Neuronal stem cell (in vitro differentiated cells): Measurements from ENCODE around the gene COX14.
"Not testable (repeated sequence)": the region's sequence is repeated elsewhere in the genome, so short reads cannot be mapped to it uniquely, and the experiment has no call there.

Experiments used
- DNase-seq: peaks from one replicate; pipeline ENCODE4 v3.0.0-alpha.2; 2013; ENCODE audit warnings: low spot score
- H2AFZ ChIP-seq: one replicate; pipeline ENCODE4 v1.6.1; 2013; ENCODE audit warnings: mild to moderate bottlenecking, low read length, inconsistent platforms
- H2AK5ac ChIP-seq: 2 replicates; pipeline ENCODE4 v1.6.1; 2013; ENCODE audit warnings: low read depth, mild to moderate bottlenecking, inconsistent platforms, low read length, moderate library complexity, mixed read lengths
- H2BK120ac ChIP-seq: 2 replicates; pipeline ENCODE4 v1.6.1; 2013; ENCODE audit warnings: low read depth, mild to moderate bottlenecking, inconsistent platforms, low read length, moderate library complexity, mixed read lengths
- H2BK12ac ChIP-seq: one replicate; pipeline ENCODE4 v1.6.1; 2013; ENCODE audit warnings: low read length, inconsistent platforms
- H2BK15ac ChIP-seq: 2 replicates; pipeline ENCODE4 v1.6.1; 2013; ENCODE audit warnings: mild to moderate bottlenecking, low read length, inconsistent platforms, mixed read lengths
- H2BK5ac ChIP-seq: one replicate; pipeline ENCODE4 v1.6.1; 2013; ENCODE audit warnings: inconsistent platforms, mild to moderate bottlenecking, low read length, moderate library complexity
- H3K14ac ChIP-seq: one replicate; pipeline ENCODE4 v1.6.1; 2013; ENCODE audit warnings: low read length, inconsistent platforms
- H3K18ac ChIP-seq: 2 replicates; pipeline ENCODE4 v1.6.1; 2013; ENCODE audit warnings: low read length, inconsistent platforms
- H3K23ac ChIP-seq: 2 replicates; pipeline ENCODE4 v1.6.1; 2013; ENCODE audit warnings: low read depth, mild to moderate bottlenecking, mixed read lengths, low read length, inconsistent platforms; ENCODE audit not compliant: poor library complexity
- H3K27ac ChIP-seq: replicated peaks from 3 replicates; pipeline ENCODE4 v1.5.1; 2013; ENCODE audit warnings: low read length, inconsistent platforms
- H3K27me3 ChIP-seq, 3 experiments: 2 replicates each; pipeline ENCODE4 v1.6.1; 2013; ENCODE audit warnings: low read length in 3 of 3, mild to moderate bottlenecking in 2 of 3, inconsistent platforms in 1 of 3, low read depth in 1 of 3, mixed read lengths in 1 of 3, moderate library complexity in 1 of 3; ENCODE audit not compliant: control insufficient read depth in 3 of 3, insufficient read depth in 3 of 3
- H3K36me3 ChIP-seq, 2 donors: replicated peaks in 1 of 2; 2 replicates each; pipeline ENCODE4 v1.6.1; 2013; ENCODE audit warnings: low read length in 2 of 2; ENCODE audit not compliant: control insufficient read depth in 2 of 2, insufficient read depth in 2 of 2
- H3K4ac ChIP-seq: 2 replicates; pipeline ENCODE4 v1.6.1; 2013; ENCODE audit warnings: inconsistent platforms, mild to moderate bottlenecking, low read length, moderate library complexity
- H3K4me1 ChIP-seq, 2 donors: 1 replicate in 1 of 2; 2 replicates in 1 of 2; pipeline ENCODE4 v1.6.1; 2013; ENCODE audit warnings: low read length in 2 of 2, low read depth in 1 of 2; ENCODE audit not compliant: control insufficient read depth in 2 of 2, insufficient read depth in 1 of 2
- H3K4me2 ChIP-seq: one replicate; pipeline ENCODE4 v1.6.1; 2013; ENCODE audit warnings: mild to moderate bottlenecking, low read length, inconsistent platforms; ENCODE audit not compliant: insufficient read depth, poor library complexity, severe bottlenecking
- H3K4me3 ChIP-seq, 2 donors: 2 replicates each; pipeline ENCODE4 v1.5.1; 2013; ENCODE audit warnings: low read length in 2 of 2, mild to moderate bottlenecking in 2 of 2, inconsistent platforms in 1 of 2, moderate library complexity in 1 of 2
- H3K79me1 ChIP-seq: one replicate; pipeline ENCODE4 v1.6.1; 2013; ENCODE audit warnings: low read depth, mild to moderate bottlenecking, inconsistent platforms, low read length, moderate library complexity
- H3K9ac ChIP-seq: one replicate; pipeline ENCODE4 v1.6.1; 2013; ENCODE audit warnings: mild to moderate bottlenecking, low read depth, low read length, inconsistent platforms; ENCODE audit not compliant: poor library complexity
- H3K9me3 ChIP-seq, 2 donors: replicated peaks in 1 of 2; 2 replicates each; pipeline versions ENCODE3 to v1.6.1; 2013; ENCODE audit warnings: low read length in 2 of 2, mild to moderate bottlenecking in 2 of 2, inconsistent platforms in 1 of 2, low read depth in 1 of 2, mixed read lengths in 1 of 2, moderate library complexity in 1 of 2; ENCODE audit not compliant: control insufficient read depth in 2 of 2, insufficient read depth in 1 of 2
- H4K8ac ChIP-seq: one replicate; pipeline ENCODE4 v1.6.1; 2013; ENCODE audit warnings: low read depth, mild to moderate bottlenecking, inconsistent platforms, low read length, moderate library complexity
- H4K91ac ChIP-seq: one replicate; pipeline ENCODE4 v1.6.1; 2013; ENCODE audit warnings: low read length, low read depth, mild to moderate bottlenecking, inconsistent platforms; ENCODE audit not compliant: poor library complexity
- WGBS, 2 donors: extraction: QIAGEN DNeasy Blood & Tissue Kit; methylation state at CpG; one replicate each; pipeline ENCODE4 v1.1.7; 2013; ENCODE audit warnings: missing lambda C conversion rate in 2 of 2, mixed read lengths in 1 of 2; ENCODE audit not compliant: insufficient read length in 2 of 2, insufficient replicate concordance in 1 of 2; ENCODE audit errors: extremely low coverage in 2 of 2; 5-methylcytosine and 5-hydroxymethylcytosine counted together

The COX14 gene

GRCh38 chr12:50151047-50151687 lies 39.1 kb downstream of the COX14 start:
- Histone ChIP-seq H2BK5ac (no peak overlapping the region), H3K4me3 (no peak overlapping the region), H3K4me2 (no peak overlapping the region)

GRCh38 chr12:50154947-50155346 lies 42.9 kb downstream of the COX14 start:
- H3K27me3 ChIP-seq, H2BK12ac ChIP-seq, H3K4me3 ChIP-seq, H2BK5ac ChIP-seq, H3K18ac ChIP-seq, H2AK5ac ChIP-seq, H2BK120ac ChIP-seq, H3K4me2 ChIP-seq, H2AFZ ChIP-seq, H3K79me1 ChIP-seq, H3K9ac ChIP-seq, H3K23ac ChIP-seq, H3K4me1 ChIP-seq, H3K4ac ChIP-seq, H4K8ac ChIP-seq, H4K91ac ChIP-seq, H3K27ac ChIP-seq, H2BK15ac ChIP-seq, H3K9me3 ChIP-seq, DNase-seq, H3K14ac ChIP-seq: not testable (repeated sequence)
- WGBS, 2 donors, result no CpG with 5 or more reads among the region's 5 CpGs
- H3K36me3 ChIP-seq, result peaks cover 3 to 37% of the 10 kb centered on the region in 2 donors

More at GRCh38 chr12:50151047-50151687, 39.1 kb downstream of the COX14 start:
- no peak overlapping the region for H3K9ac ChIP-seq
- peaks cover 4% of the 10 kb centered on the region for H3K79me1 ChIP-seq
- H3K4me1 ChIP-seq, result no peaks in the 10 kb centered on the region
- H3K27ac ChIP-seq, result no peak overlapping the region
- no peak overlapping the region for H3K18ac ChIP-seq
- H2BK15ac ChIP-seq, result no peak overlapping the region
- H3K23ac ChIP-seq, result no peak overlapping the region
- no peak for DNase-seq
- H3K9me3 ChIP-seq, result no peaks in the 10 kb centered on the region
- no peak overlapping the region for H2BK12ac ChIP-seq
- no peak overlapping the region for H2AFZ ChIP-seq
- H3K4ac ChIP-seq, result no peak overlapping the region
- no peak overlapping the region for H4K8ac ChIP-seq
- peaks cover 0 to 34% of the 10 kb centered on the region in 2 donors for H3K36me3 ChIP-seq
- WGBS, 2 donors, result no CpG with 5 or more reads among the region's 1 CpG
- H2AK5ac ChIP-seq, result no peak overlapping the region
- H3K27me3 ChIP-seq, result no peaks in the 10 kb centered on the region
- no peak overlapping the region for H3K14ac ChIP-seq
- no peak overlapping the region for H2BK120ac ChIP-seq
- no peak overlapping the region for H4K91ac ChIP-seq

- H3K23ac ChIP-seq, result no peak overlapping the region
- H2AFZ ChIP-seq, result no peak overlapping the region
- no peak overlapping the region for H3K27ac ChIP-seq
- H3K18ac ChIP-seq, result no peak overlapping the region
- H3K27me3 ChIP-seq, result no peaks in the 10 kb centered on the region
- H3K4me1 ChIP-seq, result no peaks in the 10 kb centered on the region
- no peak overlapping the region for H4K91ac ChIP-seq
- no peak for DNase-seq
- H3K9ac ChIP-seq, result no peak overlapping the region
- H3K79me1 ChIP-seq, result peaks cover 2% of the 10 kb centered on the region
- peak overlapping the region in 1 of 2 donors; percentile 21 for H3K4me3 ChIP-seq
- no peak overlapping the region for H2BK12ac ChIP-seq
- no peak overlapping the region for H2BK15ac ChIP-seq
- H3K36me3 ChIP-seq, result peaks cover 3 to 41% of the 10 kb centered on the region in 2 donors
- H3K4me2 ChIP-seq, result no peak overlapping the region
- no peak overlapping the region for H4K8ac ChIP-seq
- H3K14ac ChIP-seq, result no peak overlapping the region
- no peak overlapping the region for H2BK5ac ChIP-seq
- H3K4ac ChIP-seq, result no peak overlapping the region
- H2BK120ac ChIP-seq, result no peak overlapping the region
- H2AK5ac ChIP-seq, result no peak overlapping the region
- H3K9me3 ChIP-seq, result peaks cover 0 to 4% of the 10 kb centered on the region in 2 donors
These were observed 44.6 kb downstream of the COX14 start for GRCh38 chr12:50156641-50157040.

- Histone ChIP-seq H3K27me3 (no peaks in the 10 kb centered on the region), H3K79me1 (no peaks in the 10 kb centered on the region), H3K23ac (no peak overlapping the region), H2BK12ac (no peak overlapping the region), H3K36me3 (peaks cover 3 to 41% of the 10 kb centered on the region in 2 donors), H3K4me3 (no peak overlapping the region), H3K9me3 (peaks cover 0 to 4% of the 10 kb centered on the region in 2 donors), H2BK5ac (no peak overlapping the region), H3K4me2 (no peak overlapping the region), H3K18ac (no peak overlapping the region), H3K9ac (no peak overlapping the region), H4K8ac (no peak overlapping the region), H3K27ac (no peak overlapping the region), H3K4ac (no peak overlapping the region), H3K14ac (no peak overlapping the region), H2AK5ac (no peak overlapping the region), H2AFZ (no peak overlapping the region), H2BK120ac (no peak overlapping the region), H2BK15ac (no peak overlapping the region), H3K4me1 (no peaks in the 10 kb centered on the region), H4K91ac (no peak overlapping the region)
- WGBS, 2 donors, result no CpG with 5 or more reads among the region's 2 CpGs
- DNase-seq, result no peak
These were observed 45.2 kb downstream of the COX14 start for GRCh38 chr12:50157259-50157658.
